HepG2 (cell line): ENCODE results near the gene SHISA9. TPM values are rescaled to one million over a fixed set of nuclear protein-coding genes. Genes with fewer than 3 reads are reported as not detected.

Experiments used
- ATAC-seq: fragments of 200-7000 bp; cut with Tn5 transposase; 3 replicates; pipeline ENCODE4 v1.9.1; 2020; ENCODE audit warnings: mild to moderate bottlenecking, moderate library complexity
- BruUV-seq: library from RNA; stranded (reverse); fragments of 400-500 nt; replicated peaks from 2 replicates; lab custom pipeline; 2021; lab: Mats Ljungman, UMichigan
- CTCF ChIA-PET: fragments of 300-600 bp; formaldehyde crosslinking; extraction: SDS; loops from one replicate; lab custom pipeline; 2021; ENCODE audit warnings: low total read pairs, inconsistent platforms, low intra/inter-chr PET ratio; lab: Yijun Ruan, JAX
- POLR2A ChIA-PET: fragments of 350-600 bp; sonication (Branson Sonifier 250); formaldehyde crosslinking; loops from one replicate; lab custom pipeline; 2020; ENCODE audit warnings: antibody characterized with exemption, inconsistent platforms; lab: Yijun Ruan, JAX
- DNase-seq: peaks from one replicate; pipeline ENCODE4 v3.0.0-alpha.2; 2015; ENCODE audit warnings: low spot score
- FAIRE-seq: peaks from 3 replicates; lab custom pipeline; 2011; peaks lifted over from hg19 to GRCh38; lab: Jason Lieb, UNC
- H2AFZ ChIP-seq: one replicate; pipeline ENCODE4 v1.6.1; 2011; ENCODE audit warnings: low read length, inconsistent platforms
- H3K27ac ChIP-seq: fragments of 300-600 bp; 3 replicates; pipeline ENCODE4 v1.8.0; 2011; ENCODE audit warnings: mixed run types, mild to moderate bottlenecking, mixed read lengths, low read length, inconsistent platforms; ENCODE audit not compliant: insufficient read depth; ENCODE audit errors: extremely low read length
- H3K27me3 ChIP-seq, 2 experiments: fragments of 200-600 bp in 1 of 2; 2 replicates in 1 of 2; 3 replicates in 1 of 2; pipeline versions ENCODE4 v1.6.0 to v1.8.0; 2011; ENCODE audit warnings: low read length in 2 of 2, mild to moderate bottlenecking in 2 of 2, moderate library complexity in 2 of 2, inconsistent platforms in 1 of 2; ENCODE audit not compliant: insufficient read depth in 2 of 2, control insufficient read depth in 1 of 2
- H3K36me3 ChIP-seq, 2 experiments: fragments of 200-600 bp in 1 of 2; replicated peaks in 1 of 2; 2 replicates in 1 of 2; 3 replicates in 1 of 2; pipeline versions ENCODE4 v1.5.1 to v1.8.0; 2011; ENCODE audit warnings: low read length in 2 of 2, inconsistent platforms in 1 of 2; ENCODE audit not compliant: insufficient read depth in 2 of 2, control insufficient read depth in 1 of 2
- H3K4me1 ChIP-seq: 2 replicates; pipeline ENCODE4 v1.5.1; 2012; ENCODE audit warnings: low read length, inconsistent platforms; ENCODE audit not compliant: insufficient read depth
- H3K4me2 ChIP-seq: 2 replicates; pipeline ENCODE4 v1.6.0; 2011; ENCODE audit warnings: low read depth, low read length, inconsistent platforms
- H3K4me3 ChIP-seq, 3 experiments: fragments of 200-600 bp in 1 of 3; sonication (generic), shearing (Covaris generic) in 1 of 3; replicated peaks in 1 of 3; 2 replicates each; pipeline ENCODE4 v1.5.1; 2011 to 2016; ENCODE audit warnings: low read length in 3 of 3, inconsistent platforms in 2 of 3, low read depth in 2 of 3, mild to moderate bottlenecking in 2 of 3, control low read depth in 1 of 3, mixed read lengths in 1 of 3; ENCODE audit not compliant: insufficient read depth in 1 of 3
- H3K79me2 ChIP-seq: one replicate; pipeline ENCODE4 v1.6.1; 2011; ENCODE audit warnings: low read length, inconsistent platforms; ENCODE audit not compliant: insufficient read depth
- H3K9ac ChIP-seq: 2 replicates; pipeline ENCODE4 v1.6.0; 2011; ENCODE audit warnings: mild to moderate bottlenecking, low read depth, low read length, inconsistent platforms; ENCODE audit not compliant: insufficient read depth
- H3K9me3 ChIP-seq: 2 replicates; pipeline ENCODE4 v1.5.1; 2012; ENCODE audit warnings: mild to moderate bottlenecking, low read length
- H4K20me1 ChIP-seq: 2 replicates; pipeline ENCODE4 v1.6.0; 2011; ENCODE audit warnings: inconsistent platforms, mild to moderate bottlenecking, low read length, moderate library complexity; ENCODE audit not compliant: insufficient read depth
- NFYC ChIP-seq: IDR thresholded peaks from 2 replicates; pipeline ENCODE4 v1.6.1; 2016; ENCODE audit warnings: missing genetic modification reagents, missing compliant biosample characterization
- POLR2A ChIP-seq, 2 experiments: IDR thresholded peaks; 2 replicates each; pipeline ENCODE4 v1.6.1; 2011; ENCODE audit warnings: low read depth in 2 of 2, low read length in 2 of 2, mild to moderate bottlenecking in 1 of 2, moderate library complexity in 1 of 2; ENCODE audit not compliant: insufficient read depth in 1 of 2
- RBAK ChIP-seq: sonication (generic); formaldehyde crosslinking; IDR thresholded peaks from 2 replicates; pipeline ENCODE4 v1.5.1; 2020; ENCODE audit warnings: mild to moderate bottlenecking, missing genetic modification reagents
- SIN3B ChIP-seq: fragments of 150-350 bp; IDR thresholded peaks from 2 replicates; pipeline ENCODE4 v1.6.1; 2014; ENCODE audit warnings: low read length
- ZNF749 ChIP-seq: sonication (generic); formaldehyde crosslinking; IDR thresholded peaks from 2 replicates; pipeline ENCODE4 v1.8.0; 2022; ENCODE audit warnings: mild to moderate bottlenecking, missing genetic modification reagents, moderate library complexity, borderline replicate concordance
- ZNF782 ChIP-seq: sonication (generic); formaldehyde crosslinking; IDR thresholded peaks from 2 replicates; pipeline ENCODE4 v1.4.0; 2020; ENCODE audit warnings: missing genetic modification reagents, mild to moderate bottlenecking, borderline replicate concordance
- WGBS: methylation state at CpG from one replicate; pipeline ENCODE4 v1.1.6; 2017; ENCODE audit warnings: low lambda C conversion rate; 5-methylcytosine and 5-hydroxymethylcytosine counted together
- in situ Hi-C: cut with HindIII; loops from 2 replicates; pipeline ENCODE4 v1.10.0; 2017; ENCODE audit warnings: low pct_unique_long_range_greater_than_20kb; ENCODE audit not compliant: extremely low pct_ligation_motif_present
- intact Hi-C: fragments of 100-400 bp; cut with micrococcal nuclease; formaldehyde crosslinking; loops from one replicate; pipeline ENCODE4 v1.10.0; 2022; ENCODE audit not compliant: unreplicated experiment
- polyA plus RNA-seq, 8 experiments: library from polyadenylated mRNA; depleted of rRNA in 3 of 8; stranded (reverse) in 7 of 8; unstranded in 1 of 8; fragments of >200 nt; fragmentation: Illumina TruSeq in 4 of 8; extraction: Trizol in 4 of 8; gene quantifications; 2 replicates each; pipeline versions ENCODE4 v1.2.1 to v1.2.3, GENCODE V29; 2011 to 2016; ENCODE audit warnings: low read depth in 4 of 8, missing spikeins in 1 of 8, mixed read lengths in 1 of 8; ENCODE audit not compliant: insufficient read depth in 1 of 8
- total RNA-seq, 5 experiments: library from RNA; depleted of rRNA; stranded (reverse); fragments of >200 nt; fragmentation: Illumina TruSeq; extraction: Trizol; gene quantifications; 2 replicates each; pipeline ENCODE4 v1.2.3, GENCODE V29; 2016; ENCODE audit warnings: low read depth in 1 of 5
- TF ChIP-seq, protein P1 (sequence below): sonication (generic); formaldehyde crosslinking; IDR thresholded peaks from 2 replicates; pipeline ENCODE4 v1.4.0; 2020; ENCODE audit warnings: missing genetic modification reagents

The SHISA9 gene
- total and polyA plus RNA-seq, 2 of the 13 experiments (the other 11 are each of a cell fraction or from before 2014, with no cell fraction given) = 0.01 TPM; not detected in 1

DNA sequence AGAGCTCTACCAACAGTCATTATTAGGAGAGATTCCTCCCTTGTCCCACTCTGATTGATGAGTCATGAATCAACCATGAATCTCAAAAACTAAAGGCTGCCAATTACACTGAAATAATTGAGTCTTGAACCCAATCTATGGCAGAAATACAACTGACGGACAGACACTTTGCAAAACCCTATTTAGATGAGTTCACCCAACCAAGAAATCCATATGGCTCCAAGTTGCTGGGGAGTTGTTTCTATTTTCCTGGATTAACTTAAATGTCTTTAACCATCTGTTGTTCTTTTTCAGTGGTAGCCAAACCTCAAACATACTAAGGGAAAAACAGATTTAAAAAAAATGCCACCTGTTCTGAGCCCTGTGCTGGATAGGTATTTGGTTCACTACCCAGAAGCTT is 151.0 kb downstream of the SHISA9 start:
- H3K79me2 ChIP-seq = no peaks in the 10 kb centered on the region
- H4K20me1 ChIP-seq = no peaks in the 10 kb centered on the region
- no peaks in the 10 kb centered on the region for H3K4me1 ChIP-seq
- intact Hi-C loops (no loop called here), in situ Hi-C loops (no loop called here)
- BruUV-seq = no TSS peak
- no peak for ATAC-seq
- H3K9ac ChIP-seq = no peak overlapping the region
- no peak for DNase-seq
- 32% methylated on average over 1 of the region's 1 CpG for WGBS
- ChIA-PET CTCF (no interaction called here), POLR2A (no interaction called here)
- no peak for FAIRE-seq
- H3K27me3 ChIP-seq = no peaks in the 10 kb centered on the region
- TF ChIP-seq NFYC (no peak), SIN3B (no peak), ZNF749 (no peak), ZNF782 (CRISPR knock-in tag) (no peak), RBAK (CRISPR knock-in tag) (no peak)
- TF ChIP-seq, protein P1, sequence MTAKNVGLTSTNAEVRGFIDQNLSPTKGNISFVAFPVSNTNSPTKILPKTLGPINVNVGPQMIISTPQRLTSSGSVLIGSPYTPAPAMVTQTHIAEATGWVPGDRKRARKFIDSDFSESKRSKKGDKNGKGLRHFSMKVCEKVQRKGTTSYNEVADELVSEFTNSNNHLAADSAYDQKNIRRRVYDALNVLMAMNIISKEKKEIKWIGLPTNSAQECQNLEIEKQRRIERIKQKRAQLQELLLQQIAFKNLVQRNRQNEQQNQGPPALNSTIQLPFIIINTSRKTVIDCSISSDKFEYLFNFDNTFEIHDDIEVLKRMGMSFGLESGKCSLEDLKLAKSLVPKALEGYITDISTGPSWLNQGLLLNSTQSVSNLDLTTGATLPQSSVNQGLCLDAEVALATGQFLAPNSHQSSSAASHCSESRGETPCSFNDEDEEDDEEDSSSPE (CRISPR knock-in tag) = no peak
- H2AFZ ChIP-seq = no peak overlapping the region
- H3K36me3 ChIP-seq = no peaks in the 10 kb centered on the region
- peaks cover 12% of the 10 kb centered on the region for H3K9me3 ChIP-seq
- no peak overlapping the region for H3K27ac ChIP-seq
- H3K4me3 ChIP-seq = no peak overlapping the region
- no peak overlapping the region for H3K4me2 ChIP-seq

DNA sequence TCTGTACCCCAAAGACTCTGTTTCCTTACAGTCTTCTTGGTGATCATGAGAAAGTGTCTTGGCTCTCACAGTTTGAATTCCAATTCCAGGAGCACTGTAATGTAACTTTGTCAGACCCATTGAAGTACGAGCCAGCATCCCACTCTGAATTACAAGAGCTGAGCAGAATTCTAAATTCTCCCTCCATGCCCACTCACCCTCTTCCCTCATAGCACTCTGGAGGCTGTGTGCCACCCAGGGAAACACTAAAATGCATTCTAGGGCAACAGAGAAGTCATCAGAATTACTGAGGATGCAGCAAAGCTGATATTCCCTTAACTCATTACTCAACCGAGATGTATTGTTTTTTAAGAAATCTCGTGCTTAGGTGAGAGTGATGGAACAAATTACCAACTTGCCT is 154.1 kb downstream of the SHISA9 start:
- 39% methylated on average over 3 of the region's 3 CpGs for WGBS
- in situ Hi-C loops = no loop called here
- TF ChIP-seq POLR2A (IDR thresholded peaks at IDR 0.05; ENCODE audit: insufficient read depth in 1 of 2, low read depth in 2 of 2, low read length in 2 of 2) = no peak
- TF ChIP-seq, all 625 proteins: peak for 0
- ChIA-PET POLR2A (no interaction called here), CTCF (no interaction called here)
- H3K79me2 ChIP-seq = no peaks in the 10 kb centered on the region
- no peak overlapping the region for H3K9ac ChIP-seq
- DNase-seq (no peak), FAIRE-seq (no peak), ATAC-seq (no peak)
- H3K9me3 ChIP-seq = no peaks in the 10 kb centered on the region
- H3K36me3 ChIP-seq = no peaks in the 10 kb centered on the region
- H3K27ac ChIP-seq = no peak overlapping the region
- no peaks in the 10 kb centered on the region for H3K27me3 ChIP-seq
- intact Hi-C loops = no loop called here
- no peaks in the 10 kb centered on the region for H4K20me1 ChIP-seq
- BruUV-seq = no TSS peak
- no peak overlapping the region for H2AFZ ChIP-seq
- no peak overlapping the region for H3K4me2 ChIP-seq
- no peak overlapping the region for H3K4me3 ChIP-seq
- H3K4me1 ChIP-seq = no peaks in the 10 kb centered on the region
